EL (cell line): ENCODE data around the gene PLCG2.
"Not testable (repeated sequence)": the region's sequence is repeated elsewhere in the genome, so short reads cannot be mapped to it uniquely, and the experiment has no call there.

Experiments
- DNase-seq: peaks from one replicate; pipeline ENCODE4 v3.0.0-alpha.2; 2016

PLCG2 gene

GRCh38 chr16:81790830-81791435, 11.8 kb downstream of the PLCG2 start:
- no peak for DNase-seq

GRCh38 chr16:81792828-81793227, 13.7 kb downstream of the PLCG2 start:
- no peak for DNase-seq

GRCh38 chr16:81795193-81795592, 16.1 kb downstream of the PLCG2 start:
- no peak for DNase-seq

- no peak for DNase-seq
Observed at GRCh38 chr16:81796035-81796434, 16.9 kb downstream of the PLCG2 start.

GRCh38 chr16:81796583-81797346, 17.7 kb downstream of the PLCG2 start:
- no peak for DNase-seq

GRCh38 chr16:81797443-81797842, 18.4 kb downstream of the PLCG2 start:
- no peak for DNase-seq

GRCh38 chr16:81798311-81799137, 19.4 kb downstream of the PLCG2 start:
- DNase-seq, result no peak

GRCh38 chr16:81799138-81799504, 20.0 kb downstream of the PLCG2 start:
- no peak for DNase-seq

- not testable (repeated sequence) for DNase-seq
Observed at GRCh38 chr16:81801724-81802123, 22.6 kb downstream of the PLCG2 start.

GRCh38 chr16:81803332-81803731, 24.2 kb downstream of the PLCG2 start:
- DNase-seq, result no peak

- DNase-seq, result no peak
Observed at GRCh38 chr16:81804134-81804610, 25.1 kb downstream of the PLCG2 start.

- DNase-seq, result no peak
Observed at GRCh38 chr16:81806696-81807095, 27.6 kb downstream of the PLCG2 start.

- DNase-seq, result no peak
Observed at GRCh38 chr16:81807767-81808358, 28.8 kb downstream of the PLCG2 start.

- no peak for DNase-seq
Observed at GRCh38 chr16:81808933-81809480, 29.9 kb downstream of the PLCG2 start.

- no peak for DNase-seq
Observed at GRCh38 chr16:81809567-81809966, 30.5 kb downstream of the PLCG2 start.

- no peak for DNase-seq
Observed at GRCh38 chr16:81810361-81810760, 31.3 kb downstream of the PLCG2 start.

GRCh38 chr16:81810894-81811538, 31.9 kb downstream of the PLCG2 start:
- no peak for DNase-seq

- DNase-seq, result no peak
Observed at GRCh38 chr16:81813648-81814047, 34.6 kb downstream of the PLCG2 start.

GRCh38 chr16:81814751-81815428, 35.8 kb downstream of the PLCG2 start:
- DNase-seq, result no peak

- DNase-seq, result no peak
Observed at GRCh38 chr16:81815429-81815766, 36.3 kb downstream of the PLCG2 start.

- no peak for DNase-seq
Observed at GRCh38 chr16:81816351-81816750, 37.3 kb downstream of the PLCG2 start.

GRCh38 chr16:81816793-81817210, 37.7 kb downstream of the PLCG2 start:
- no peak for DNase-seq
